GM19397 (cell line): ENCODE measurements around the gene SLC37A2.
"Not testable (repeated sequence)": the region's sequence is repeated elsewhere in the genome, so short reads cannot be mapped to it uniquely, and the experiment has no call there.

Experiments used
- ATAC-seq: cut with Tn5 transposase; IDR thresholded peaks from one replicate; pipeline ENCODE4 v1.9.1; 2021; ENCODE audit warnings: mild to moderate bottlenecking, moderate library complexity; ENCODE audit not compliant: unreplicated experiment

Gene SLC37A2

DNA sequence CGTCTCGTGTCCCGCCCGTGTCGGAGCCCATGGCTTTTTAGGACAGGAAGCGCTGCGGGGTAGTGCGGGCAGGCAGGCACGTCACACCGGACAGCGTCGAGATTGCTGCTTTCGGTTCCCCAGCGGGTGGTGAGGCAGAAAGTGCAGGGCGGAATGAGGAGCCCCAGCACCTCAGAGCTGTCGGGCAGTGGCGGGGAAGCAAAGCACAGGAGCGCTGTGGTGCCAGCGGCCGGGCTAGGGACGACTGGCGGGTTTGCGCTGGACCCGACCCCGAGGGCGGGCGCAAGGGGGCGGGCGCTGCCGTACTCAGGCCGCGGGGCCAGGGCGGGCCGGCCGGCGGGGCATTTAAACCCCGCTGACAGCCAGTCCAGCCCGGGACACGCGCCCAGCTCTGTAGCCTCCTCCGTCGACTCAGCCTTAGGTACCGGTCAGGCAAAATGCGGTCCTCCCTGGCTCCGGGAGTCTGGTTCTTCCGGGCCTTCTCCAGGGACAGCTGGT is at the start of gene SLC37A2:
TSS of gene SLC37A2 (plus strand) at position 375 of the 498 bp plus-strand sequence. CDS start at position 438, 63 bp downstream.
- peak; percentile 88 for ATAC-seq

DNA sequence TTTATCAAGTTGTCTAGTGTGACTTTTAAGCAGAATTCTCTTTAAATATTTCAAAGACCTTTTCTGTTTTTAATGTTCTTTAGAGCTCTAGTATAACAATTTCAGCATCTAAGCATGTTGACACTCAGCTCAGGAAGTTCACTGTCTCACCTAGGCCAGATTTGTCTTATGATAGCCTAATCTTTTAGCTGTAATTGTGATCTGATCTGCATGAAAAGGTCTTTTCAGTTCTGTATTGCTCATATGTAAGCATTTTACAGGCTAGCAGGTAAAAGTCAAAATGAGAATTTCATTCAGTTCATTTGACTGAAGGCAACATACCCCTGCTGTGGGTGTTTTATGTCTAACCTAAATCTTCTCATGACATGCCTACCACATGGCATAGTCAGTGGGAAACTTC is 46.7 kb upstream of the SLC37A2 start:
- no peak for ATAC-seq

DNA sequence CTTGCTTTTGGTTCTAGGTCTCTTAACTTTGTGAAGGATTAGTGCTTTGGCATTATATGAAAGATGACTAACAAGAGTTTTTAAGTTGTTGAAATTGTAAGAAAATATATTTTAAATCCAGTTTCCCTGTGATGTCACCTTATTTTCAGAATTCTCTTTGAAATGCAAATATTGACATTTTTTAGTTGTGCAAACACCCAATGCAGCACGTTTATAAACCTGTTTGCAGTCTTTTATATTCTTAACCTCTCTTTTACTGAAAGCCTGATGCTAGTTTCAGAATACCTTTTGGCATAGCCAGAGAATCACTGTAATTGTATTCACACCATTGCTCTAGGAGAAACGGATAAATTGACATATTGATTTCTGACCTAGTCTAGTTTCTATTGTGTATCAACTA is 42.8 kb upstream of the SLC37A2 start:
- ATAC-seq = no peak

DNA sequence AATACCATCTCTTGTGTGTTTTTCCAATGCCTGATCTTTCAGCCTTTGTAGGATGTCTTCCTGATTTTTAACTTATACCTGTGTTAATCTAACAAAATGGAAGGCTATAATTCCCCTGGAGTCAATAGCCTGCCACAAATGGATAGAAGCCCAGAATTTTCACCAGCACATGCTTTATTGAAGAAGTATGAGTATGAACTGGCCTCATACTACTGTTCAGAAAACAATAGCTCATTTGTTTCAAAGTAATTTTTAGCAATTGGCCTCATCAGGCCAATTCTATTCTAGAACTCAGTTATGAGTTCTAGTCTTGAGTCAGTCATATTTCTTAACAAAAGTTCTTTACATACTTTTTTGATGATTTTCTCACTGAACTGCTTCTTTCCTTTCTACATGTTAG is 40.6 kb upstream of the SLC37A2 start:
- no peak for ATAC-seq

DNA sequence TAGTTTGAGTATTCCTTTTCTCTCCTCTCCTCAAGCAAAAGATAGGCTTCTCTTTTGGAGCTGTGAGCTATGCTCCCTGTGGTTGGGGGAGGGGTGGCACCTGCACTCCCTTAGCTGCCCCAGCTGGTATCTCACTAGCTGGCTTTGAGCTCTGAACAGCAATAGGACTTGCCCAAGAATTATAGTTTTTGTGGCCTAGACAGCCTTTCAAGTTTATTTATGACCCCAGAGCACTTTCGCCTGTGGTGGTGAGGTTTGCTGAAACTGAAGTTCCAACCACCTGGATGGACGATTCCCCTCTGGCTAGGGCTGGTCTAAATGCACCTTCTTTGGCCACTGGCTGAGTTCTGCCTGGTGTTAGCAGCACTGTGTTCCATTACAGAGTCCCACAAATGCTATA is 37.1 kb upstream of the SLC37A2 start:
- ATAC-seq = no peak

DNA sequence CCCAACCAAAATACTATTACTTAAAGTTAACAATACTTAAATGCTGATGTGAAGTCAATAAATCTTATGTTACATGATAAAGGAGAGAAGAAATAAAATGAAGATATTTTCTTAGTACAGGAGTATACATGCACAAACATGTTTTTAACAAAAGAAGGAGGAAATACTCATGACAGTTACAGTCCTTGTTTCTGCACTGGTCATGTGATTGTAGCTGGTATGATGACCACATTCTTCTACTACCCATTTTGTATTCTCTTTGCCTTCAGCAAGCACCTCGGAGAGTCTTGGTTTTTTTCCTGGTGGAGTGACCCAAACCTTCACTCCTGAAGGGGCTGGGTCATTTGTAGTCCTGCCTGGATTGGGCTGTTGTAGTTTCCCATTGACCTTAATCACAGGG is 33.7 kb upstream of the SLC37A2 start:
- ATAC-seq = not testable (repeated sequence)

DNA sequence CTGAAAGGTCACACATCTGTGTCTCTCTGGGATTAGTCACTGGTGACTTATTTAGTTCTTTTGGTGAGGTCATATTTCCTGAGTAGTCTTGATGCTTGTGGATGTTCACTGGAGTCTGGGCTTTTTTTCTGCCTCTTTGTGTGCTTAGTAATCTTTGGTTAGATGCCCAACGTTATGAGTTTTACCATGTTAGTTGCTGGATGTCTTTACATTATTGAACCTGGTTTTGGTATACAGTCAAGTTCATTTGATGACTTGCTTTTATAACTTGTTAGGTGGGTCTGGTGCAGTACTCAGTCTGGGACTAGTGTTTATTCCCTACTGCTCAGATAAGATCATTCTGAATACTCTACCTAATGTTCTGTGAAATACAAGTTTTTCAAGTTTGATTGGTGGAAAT is 26.2 kb upstream of the SLC37A2 start:
- ATAC-seq = no peak

DNA sequence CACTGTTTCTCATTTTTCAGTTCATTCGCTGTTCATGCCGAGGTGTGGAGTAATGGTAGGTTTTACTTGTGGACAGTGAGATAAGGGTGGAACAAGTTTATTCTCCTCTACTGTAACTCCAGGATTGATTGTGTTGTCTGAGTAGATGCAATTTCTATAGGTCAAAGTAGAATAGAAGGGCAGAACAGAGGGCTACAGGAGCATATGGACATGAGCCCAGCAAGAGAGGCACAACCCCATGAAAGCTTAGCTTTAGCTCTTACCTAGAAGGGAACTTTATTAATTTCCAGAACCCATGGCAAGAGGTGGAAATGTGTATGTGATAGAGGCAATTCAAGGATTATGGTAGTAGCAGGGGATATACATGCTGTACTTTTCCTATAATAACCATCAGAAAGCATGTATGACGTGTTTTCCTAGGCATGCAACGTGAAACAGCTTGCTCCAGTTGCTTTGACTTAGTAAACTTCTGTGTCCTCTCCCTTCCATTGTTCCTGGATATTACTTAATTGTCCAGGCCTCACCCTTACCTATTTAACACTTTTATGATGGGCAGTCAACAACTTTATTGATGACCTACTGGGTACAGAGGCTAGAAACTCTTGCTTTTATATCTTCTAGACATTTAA is 13.8 kb upstream of the SLC37A2 start:
- ATAC-seq = no peak

DNA sequence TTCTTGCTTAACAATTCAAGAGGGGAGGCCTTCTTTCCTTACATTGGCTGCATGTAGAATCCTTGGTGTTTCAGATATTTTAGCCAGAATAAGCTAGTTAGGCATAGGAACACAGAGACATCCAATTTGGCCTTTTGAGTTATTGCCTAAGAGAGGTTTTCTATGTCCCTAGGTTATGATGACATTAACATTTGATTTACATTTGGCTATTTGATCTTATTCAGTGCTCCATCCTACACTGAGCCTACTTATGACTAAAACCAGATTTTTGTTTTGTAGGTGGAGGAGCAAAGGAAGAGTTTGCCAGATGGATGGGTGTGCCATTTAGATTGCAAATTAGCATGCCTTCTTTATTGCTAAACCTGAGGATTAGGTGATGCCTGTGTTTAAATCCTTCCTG is 11.1 kb upstream of the SLC37A2 start:
- no peak for ATAC-seq

DNA sequence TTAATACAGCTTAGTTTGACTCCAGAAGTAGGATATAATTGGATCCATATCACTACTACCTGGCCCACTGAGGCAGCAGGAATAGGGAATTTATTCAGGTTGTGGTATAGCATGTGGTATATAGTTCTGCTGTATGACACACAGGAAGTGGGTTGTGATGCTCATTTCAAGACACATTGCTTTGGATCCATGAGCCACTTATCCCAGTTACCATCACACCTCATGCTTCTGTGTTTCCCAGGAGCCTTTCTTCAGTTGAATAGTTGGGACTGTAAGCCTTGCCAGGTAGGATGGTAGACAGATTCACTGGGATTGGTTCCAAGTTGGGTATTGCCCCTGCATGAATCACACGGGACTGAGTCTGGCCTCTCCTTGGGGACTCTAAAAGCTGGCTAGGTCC is 9.9 kb upstream of the SLC37A2 start:
- ATAC-seq = no peak

DNA sequence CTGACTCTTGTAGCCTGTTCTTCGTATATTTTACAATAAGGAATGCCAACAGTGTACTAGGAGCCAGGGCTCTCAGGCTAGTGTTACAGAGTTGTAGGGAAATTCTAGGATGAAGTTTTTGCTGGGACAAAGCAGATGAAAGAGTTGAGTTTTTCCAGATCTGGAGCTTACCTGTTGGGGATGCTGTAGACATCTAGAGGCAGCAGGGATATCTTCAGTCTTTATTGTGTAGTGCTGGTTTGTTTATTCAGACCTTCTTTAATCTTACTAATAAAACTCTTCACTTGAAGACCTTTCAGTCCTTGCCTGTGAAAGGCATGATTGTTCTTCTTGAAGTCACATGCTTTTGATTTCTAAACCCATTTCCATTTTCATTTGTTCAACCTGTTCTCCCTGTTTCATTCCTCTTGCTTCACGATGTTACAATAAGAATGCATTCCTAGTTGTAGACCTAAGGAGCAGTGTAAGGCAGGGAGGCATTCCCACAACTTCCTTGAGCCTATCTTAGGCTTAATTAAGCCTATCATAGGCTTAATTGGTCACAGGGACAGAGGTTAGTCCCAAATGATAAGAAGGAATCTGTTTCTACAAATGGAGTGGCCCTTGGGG is 7.9 kb upstream of the SLC37A2 start:
- no peak for ATAC-seq

DNA sequence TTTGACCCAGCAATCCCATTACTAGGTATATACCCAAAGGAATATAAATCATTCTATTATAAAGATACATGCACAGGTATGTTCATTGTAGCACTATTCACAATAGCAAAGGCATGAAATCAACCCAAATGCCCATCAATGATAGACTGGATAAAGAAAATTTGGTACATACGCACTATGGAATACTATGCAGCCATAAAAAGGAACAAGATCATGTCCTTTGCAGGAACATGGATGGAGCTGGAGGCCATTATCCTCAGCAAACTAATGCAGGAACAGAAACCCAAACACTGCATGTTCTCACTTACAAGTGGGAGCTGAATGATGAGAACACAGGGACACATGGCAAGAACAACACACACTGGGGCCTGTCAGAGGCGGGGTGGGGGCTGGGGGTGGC is 7.0 kb upstream of the SLC37A2 start:
- not testable (repeated sequence) for ATAC-seq

DNA sequence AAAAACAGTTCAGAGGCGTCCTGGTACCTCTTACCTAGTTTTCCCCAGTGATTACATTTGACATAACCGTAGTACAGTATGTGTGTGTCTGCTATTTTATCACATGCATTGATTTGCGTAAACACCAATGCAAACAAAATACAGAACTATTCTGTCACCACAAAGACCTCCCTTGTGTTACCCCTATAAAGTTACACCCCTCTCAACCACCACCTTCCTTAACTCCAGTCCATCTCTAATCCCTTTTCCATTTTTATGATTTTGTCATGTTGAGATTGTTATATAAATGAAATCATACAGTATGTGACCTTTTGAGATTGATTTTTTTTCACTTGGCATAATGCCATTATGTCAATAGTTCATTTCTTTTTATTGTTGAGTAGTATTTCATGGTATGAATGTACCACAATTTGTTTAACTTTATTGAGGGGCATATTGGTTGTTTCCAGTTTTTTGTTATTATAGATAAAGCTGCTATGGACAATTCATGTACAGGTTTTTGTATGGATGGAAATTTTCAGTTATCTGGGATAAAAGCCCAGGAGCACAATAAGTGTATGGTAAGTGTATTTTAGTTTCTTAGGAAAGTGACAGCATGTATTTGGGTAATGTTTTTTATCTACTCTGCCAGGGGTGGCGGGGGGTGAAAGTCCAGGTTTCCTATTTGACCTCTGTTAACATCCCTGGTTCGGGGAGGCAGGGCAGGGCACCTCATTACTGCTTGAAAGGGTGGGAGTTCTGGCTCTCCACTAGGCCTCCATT is 6.0 kb upstream of the SLC37A2 start:
- no peak for ATAC-seq

DNA sequence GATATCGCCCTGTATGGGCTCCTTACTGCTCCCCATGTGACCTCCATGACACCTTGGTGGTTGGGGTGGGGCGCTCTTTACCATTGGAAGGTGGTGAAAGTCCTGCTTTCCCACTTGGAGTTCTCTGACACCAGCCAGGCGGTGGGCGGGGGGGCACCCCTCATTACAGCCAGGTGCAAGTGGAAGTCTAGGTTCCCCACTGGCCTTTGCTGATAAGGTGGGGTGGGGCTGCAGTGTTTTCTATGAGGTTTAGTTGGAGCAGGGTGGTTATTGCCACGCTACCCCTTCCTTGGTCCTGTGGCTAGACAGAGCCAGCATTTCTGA is 5.5 kb upstream of the SLC37A2 start:
- no peak for ATAC-seq

DNA sequence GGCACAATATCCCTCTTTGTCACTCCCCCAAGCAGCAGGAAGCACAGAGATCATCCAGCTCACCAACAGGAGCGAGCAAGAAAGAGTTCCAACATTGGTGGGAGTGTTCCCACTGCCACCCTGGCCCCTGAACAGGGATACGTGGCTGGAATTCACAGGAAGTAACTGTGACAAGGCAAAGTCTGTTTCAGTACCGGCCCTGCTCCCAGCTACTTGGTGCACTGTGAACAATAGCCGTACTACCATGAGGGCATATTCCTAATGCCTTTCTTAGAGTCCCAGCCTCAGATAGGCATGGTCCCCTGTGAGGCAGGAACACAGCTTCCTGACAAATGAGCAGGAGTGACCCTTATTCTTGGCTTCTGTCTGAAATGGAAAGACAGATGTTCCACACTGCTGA is 1.8 kb upstream of the SLC37A2 start:
- ATAC-seq = no peak

DNA sequence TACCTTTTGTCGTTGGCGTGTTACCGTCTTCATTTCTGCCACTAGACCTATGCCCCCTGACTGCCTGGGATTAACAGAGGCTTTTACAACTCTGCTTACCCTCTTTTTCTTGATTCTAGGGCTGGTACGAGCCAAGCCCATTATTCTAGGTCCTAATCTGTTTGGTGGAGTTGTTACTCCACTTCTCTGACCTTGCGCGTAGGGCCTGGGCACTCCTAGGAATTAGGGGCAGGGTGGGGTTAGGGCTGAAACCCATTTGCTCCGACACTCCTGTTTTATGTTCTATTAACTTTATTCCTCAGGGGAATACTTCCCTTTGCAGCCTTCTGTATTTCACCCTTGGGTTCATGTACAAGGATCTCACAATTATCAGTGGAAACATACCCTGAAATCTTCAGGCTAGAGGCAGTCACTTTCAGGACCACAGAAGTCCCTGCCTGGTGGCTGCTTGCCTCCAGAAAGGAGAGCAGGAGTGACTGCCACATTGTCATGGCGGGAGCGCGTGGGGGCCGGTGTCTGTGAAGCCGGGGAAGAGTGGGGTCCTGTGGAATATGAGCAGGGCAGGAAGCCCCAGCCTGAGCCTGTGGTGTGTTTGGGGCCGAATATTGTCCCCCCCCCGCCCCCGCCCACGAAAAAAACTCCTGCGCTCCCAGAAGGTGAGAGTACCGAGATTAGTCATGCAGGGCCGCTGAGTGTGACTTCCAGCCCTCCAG is 731 bp upstream of the SLC37A2 start:
- no peak for ATAC-seq

DNA sequence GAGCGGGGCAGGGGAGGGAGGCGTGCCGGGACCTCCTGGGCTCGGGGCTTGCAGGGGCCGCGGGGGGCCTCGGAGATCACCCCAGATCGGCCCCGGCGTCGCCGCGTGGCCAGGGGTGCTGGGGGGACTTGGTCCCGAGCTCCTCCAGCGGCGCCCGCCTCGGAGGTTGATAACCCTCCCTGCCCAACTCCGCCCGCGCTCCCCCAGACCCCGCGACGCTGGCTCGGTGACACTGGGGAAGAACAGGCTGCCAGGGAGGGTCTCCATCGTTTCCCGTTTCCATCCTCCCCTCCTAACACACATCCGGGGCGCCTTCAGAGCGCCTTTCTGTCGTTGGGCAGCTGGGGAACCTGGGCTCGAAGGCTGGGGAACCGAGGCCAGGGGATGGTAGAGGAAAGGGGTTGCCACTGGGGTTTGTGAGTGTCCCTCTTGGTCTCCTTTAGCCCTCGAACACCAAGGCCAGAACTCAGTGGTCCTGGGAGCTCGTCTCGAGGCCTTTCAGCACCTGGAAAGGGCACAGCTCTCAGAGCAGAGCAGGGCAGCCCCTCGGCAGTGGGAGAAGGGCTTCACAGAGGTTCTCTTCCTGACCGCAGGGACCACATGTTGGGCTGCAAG is 431 bp downstream of the SLC37A2 start:
- peak; percentile 29 for ATAC-seq

DNA sequence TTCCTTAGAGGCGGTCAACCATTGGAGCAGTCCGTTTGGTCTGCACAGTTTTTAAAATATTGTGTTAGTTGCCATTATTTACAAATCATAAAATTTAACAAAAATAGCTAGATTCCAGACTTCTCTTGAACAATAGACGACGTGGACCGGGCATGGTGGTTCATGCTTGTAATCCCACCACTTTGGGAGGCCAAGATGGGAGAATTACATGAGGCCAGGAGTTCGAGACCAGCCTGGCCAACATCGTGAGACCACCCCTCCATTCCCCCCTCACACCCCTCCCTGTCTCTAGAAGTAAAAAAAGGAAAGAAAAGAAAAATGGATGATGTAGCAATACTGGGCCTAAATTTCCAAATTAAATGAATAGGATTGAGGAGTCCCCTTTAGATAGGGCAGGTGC is 965 bp downstream of the SLC37A2 start:
- ATAC-seq = no peak

DNA sequence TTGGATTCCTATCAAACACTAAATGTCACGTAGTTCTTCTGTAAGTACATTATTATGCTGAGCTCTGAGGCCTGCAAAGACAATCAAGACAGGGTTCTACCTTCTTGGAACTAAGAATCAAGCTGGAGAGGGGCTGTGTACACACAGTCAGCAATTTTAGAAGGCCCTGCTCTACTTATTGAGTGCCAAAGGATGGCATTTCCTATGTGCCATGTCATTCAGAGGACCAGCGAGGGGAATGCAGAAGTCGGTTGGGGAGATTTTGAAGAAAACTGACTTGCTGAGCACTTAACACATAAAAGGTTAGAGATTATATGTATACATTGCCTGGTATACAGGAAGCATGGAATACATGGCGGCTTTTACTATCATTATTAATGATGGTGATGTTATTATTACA is 5.3 kb downstream of the SLC37A2 start:
- ATAC-seq = no peak

DNA sequence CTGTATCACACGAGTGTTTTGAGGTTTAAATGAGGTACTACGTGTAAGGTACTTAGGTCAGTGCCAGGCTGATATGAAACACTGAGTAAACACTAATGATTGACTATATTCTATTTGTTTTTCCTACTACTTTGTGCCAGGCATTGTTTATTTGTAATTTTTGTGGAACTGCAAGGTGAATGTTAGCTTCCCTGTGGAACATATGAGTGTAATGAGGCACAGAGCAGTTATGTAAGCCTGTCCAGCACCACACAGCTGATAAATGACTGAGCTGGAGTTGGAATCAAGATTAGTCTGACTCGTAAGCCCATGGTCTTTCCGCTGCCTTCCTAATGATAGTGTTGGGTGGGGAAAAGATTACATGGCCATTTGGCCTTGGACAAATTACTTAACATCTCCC is 5.9 kb downstream of the SLC37A2 start:
- ATAC-seq = no peak

DNA sequence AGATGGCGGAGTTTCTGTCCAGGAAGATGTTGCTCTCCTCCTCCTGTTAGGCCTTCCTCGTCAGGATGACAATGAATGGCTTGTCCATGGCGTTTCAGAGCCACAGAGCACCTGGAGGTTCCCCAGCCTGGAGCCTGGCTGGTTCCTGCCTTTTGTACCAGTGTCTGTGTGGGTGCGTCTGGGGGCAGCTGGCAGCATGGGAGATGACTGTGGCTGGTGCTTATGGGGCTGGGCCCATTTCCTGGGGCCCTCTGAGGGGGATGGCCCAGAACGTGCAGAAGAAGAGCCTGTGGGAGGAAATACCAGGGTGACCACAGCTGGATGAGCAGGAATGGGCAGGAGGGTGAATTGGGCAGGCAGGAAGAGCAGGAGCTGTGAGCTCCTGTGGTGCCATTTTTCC is 6.7 kb downstream of the SLC37A2 start:
- ATAC-seq = no peak
